DMS153 treated with DMSO at 0.1 percent for 48 hours (cell line): ENCODE measurements around the gene WDR5.

Source experiments
- DNase-seq: peaks from one replicate; lab custom pipeline; 2025; ENCODE audit not compliant: unreplicated experiment; lab: John Stamatoyannopoulos, UW

Gene WDR5

DNA sequence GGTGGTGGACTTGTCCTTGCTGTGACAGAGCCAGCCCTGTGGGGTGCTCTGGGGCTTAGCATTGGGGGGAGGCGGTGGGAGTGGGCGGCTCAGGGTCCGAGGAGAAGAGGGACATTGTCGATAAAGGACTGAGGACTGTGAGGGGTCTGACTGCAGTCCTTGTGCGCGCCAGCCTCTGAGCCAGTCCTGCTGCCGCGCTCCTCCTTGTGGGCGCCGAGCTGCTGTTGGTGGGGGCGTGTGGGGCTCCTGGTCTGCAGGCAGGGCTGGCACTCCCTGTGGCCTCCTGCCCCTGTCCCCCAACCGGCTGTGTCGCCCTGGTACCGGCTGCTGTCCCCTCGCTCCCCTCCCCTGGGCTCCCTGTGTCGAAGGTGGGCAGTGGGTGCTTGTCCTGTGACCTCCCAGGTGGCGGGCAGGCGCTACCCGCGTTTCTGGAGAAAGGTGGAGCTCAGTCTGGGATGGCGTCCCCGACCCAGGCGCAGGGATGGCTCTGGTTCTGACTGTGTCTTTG, 21.6 kb downstream of the WDR5 start:
- no peak for DNase-seq

DNA sequence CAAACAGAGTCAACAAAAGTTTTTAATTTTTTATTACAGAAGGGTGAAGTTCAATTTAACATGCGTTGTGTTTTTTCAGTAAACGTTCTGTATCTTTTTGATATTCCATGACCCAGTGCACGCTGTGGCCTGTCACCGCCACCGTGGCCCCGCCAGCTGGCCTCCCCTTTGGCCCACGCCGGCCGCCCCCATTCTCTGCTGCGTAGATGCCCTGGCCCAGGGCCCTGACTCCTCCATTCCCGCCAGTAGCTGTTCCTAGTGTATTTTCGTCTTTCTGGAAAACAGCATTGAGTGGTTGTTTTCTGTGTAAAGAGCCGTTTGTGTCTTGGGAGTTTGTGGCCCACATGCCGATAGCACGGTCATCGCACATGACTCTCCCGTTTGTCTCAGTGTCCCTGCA, 22.4 kb downstream of the WDR5 start:
- DNase-seq, result no peak

DNA sequence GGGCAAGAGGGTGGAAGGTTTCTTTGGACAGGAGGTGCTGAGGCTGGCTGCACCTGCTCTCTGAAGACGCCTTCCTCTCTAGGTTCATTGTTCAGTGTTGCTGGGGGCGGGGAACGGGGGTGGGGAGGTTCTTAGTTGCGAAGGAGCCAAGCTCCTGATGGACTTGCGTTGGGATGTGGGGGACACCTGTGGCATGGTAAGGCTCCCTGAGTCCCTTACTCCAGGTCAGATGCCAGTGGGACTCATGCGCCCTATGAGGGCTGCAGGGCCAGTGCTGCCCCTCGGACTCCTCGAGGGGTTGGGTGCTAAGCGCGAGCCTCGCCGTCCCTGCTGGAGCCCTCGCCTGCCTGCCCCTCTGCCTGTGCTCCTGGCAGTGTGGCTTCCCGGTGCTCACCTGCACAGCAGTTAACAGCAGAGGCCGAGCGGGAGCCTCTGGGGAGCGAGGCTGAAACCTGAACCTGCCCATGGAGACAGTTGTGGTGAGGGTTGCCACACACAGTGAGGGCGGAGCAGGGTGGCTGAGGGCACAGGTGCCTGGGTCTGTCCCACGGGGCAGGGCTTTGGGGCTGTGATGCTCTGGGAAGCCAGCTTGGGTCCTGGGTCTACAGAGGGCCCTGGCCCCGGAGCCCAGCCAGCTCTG, 23.0 kb downstream of the WDR5 start:
- DNase-seq, result no peak

DNA sequence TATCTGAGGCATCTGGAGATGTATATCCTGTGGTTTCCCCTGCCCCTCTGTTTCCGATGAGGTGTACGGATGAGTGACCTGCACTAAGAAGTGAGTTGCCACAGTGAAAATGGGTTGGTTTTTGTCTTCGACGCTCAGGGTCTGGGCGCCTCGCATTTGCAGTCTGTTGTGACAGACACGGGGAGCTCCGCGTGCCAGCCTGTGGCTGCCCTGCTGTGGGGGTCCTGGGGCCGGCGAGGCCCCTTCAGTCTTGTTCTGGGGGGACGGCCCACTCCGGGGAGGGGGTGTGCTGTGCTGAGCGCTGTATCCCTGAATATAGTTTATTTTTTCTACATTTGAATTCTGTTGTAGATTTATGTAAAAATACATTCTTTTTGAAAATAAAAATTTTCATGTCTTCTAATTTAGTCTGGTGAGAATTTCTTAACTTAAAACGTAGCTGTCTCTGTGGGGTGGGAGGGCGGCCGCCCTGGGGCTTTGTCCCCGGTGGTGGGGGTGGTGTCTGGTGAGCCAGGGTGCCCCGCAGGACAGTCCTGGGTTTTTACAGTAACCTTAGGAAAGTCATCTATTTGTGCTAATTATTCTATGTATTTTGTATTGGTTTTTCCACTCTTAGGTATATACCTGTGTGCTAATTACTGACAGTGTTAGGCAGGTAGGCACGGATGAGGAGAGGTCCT, 23.8 kb downstream of the WDR5 start:
- DNase-seq, result no peak

DNA sequence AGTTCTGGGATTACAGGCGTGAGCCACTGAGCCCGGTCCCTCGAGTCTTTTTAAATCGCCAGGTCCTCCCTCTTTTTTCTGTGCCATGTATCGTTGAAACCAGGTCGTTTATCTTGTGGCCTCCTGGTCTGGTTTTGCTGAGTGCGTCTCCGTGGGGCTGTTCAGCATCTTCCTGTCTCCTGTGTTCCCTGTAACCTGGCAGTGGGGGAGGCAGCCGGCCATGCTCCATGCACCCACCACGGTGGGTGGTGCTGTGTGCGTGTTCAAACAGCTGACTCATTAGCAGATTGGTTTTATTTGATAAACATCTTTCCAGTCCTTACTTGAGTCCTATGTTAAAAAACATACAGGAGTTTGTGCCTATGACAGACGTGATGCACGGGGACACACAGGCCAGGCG, 25.8 kb downstream of the WDR5 start:
- no peak for DNase-seq

DNA sequence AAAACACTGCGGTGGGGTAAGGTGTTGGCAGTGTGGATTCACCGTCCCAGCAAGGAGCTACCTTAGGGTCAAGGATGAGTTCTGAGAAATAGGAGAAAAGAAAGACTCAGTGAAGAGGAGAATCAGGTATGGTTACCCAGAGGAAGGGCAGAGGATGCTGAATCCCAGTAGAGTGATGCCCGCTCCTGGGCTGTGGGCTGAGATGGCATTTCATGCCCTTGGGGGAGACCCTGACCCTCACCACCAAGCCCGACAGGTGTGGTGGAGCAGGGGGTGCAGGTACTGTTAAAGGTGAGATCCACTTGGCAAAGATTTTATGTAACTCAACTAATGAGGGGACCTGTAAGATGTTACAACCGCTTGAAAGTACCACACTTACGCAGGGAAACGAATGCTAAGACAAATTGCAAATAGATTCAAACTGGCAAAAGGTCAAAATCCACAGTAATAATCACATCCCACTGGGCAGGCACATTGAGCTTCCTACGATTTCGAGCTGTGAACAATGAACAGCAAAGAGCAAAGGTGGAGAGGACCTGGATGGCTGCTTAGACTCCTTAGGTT, 26.4 kb downstream of the WDR5 start:
- DNase-seq, result no peak

DNA sequence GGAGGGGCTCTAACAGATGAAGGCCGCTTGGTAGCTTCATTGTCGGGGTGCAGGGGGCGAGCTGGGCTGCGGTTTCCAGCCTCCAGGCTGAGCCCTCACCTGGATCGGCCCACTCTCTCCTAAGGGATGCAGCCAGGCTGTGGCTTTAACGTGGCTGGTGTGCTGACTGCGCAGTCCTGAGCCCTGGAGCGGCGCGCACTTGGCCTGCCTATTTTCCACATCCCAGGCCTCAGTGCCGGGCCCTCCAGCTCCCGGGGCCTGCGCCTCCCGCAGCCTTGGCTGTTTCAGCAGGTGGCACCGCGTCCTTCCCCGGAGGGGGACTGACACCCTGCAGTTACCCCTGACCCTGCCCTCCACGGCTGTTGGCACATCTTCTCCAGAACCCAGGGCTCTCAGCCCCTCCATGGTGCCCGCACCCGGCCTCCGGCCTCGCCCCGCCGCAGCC, 27.1 kb downstream of the WDR5 start:
- no peak for DNase-seq

DNA sequence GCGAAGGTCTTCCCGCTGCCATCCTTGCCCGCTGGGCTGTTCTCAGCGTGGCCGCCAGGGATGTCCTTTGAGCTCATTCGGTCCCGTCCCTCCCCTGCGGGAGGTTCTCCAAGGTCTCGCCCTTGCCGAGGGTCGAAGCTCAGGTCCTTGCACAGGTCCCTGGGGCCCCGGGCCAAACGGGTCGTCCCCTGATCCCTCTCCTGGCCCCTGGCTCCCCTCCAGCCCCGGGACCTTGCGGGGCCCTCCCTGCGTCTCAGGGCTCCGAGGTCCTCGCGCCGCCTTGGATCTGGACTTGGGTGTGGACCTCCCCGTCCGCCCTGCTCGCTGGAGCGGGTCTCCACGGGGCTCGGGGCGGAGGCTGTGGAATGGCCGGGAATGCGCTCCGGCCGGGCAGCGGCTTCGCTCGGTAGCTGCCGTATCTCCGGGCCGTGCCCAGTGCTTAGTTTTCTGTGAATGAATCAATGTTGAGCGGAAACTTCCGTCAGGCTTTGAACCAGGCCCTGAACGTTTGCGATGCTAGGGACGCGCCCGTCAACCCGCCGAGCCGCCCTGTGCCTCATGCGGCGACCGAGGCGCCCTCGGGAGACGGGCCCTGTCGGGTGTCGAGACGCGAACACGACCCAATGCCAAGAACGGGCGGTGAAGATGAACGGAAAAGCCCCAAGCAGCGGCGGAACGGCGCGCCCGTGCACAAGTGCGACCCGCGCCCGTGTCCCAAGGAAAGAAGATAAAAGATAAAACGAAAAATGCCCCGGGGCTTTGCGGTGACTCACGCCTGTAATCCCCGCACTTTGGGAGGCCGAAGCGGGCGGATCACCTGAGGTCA, 27.7 kb downstream of the WDR5 start:
- peak; percentile 6 for DNase-seq

DNA sequence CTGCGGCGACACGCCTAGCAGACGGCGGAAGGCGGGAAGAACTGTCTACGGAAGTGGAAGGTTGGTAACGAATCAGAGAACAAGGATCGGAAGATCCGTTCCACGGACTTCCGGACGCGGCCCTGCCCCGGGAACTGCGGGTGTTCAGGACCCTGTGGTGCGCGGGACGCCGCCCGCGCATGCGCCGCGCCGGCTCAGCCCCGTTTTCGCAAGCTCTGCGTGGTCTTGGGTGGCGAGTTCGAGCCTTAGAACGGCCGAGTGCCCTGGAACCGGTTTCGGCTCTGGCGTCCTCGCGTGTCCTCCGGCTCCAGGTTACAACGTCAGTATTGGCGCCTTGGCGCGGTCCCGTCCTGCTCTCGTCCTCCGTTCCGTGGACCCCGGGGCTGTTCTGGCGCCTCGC, 29.0 kb downstream of the WDR5 start:
- no peak for DNase-seq

DNA sequence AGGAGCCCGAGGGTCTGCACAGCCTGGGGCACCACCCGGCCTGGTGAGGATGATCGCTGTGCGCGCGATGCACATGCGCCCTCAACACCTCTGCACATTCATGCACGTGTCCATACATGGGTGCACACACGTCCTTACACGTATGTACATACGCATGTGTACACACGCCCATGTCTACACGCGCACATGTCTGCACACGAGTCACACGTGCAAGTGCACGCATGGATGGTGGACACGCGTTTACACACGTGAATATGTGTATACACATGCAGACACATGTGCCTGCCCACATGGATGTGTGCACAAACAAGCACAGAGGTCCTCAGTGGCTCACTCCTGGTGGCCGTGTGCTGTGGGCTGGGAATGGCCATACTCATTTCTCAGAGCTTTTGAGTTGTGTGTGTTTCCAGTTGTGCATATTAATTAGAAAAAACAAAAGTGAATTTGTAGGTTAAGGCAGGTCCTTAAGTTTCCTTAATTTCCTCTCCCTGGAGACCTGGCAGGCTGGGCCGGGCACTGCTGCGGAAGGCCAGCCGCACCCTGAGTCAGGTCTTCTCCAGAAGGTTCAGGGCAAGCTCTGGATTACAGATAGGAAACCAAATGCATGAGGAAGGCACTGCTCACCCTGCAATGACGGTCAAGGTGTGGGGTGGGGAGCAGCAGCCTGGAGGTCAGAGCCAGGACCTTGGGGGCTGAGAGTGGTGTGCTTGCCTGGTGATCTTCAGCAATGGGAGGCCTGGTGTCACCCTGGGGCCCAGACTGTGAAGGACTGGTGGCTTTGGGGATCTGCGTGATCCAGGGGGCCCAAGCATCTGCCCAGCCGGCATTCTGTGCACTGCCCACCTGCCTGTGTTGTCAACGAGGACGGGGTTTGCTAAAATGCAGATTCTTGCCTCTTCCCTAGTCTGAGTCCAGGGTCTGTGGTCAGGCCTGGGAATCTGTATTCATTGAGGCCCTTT, 29.8 kb downstream of the WDR5 start:
- DNase-seq, result no peak

DNA sequence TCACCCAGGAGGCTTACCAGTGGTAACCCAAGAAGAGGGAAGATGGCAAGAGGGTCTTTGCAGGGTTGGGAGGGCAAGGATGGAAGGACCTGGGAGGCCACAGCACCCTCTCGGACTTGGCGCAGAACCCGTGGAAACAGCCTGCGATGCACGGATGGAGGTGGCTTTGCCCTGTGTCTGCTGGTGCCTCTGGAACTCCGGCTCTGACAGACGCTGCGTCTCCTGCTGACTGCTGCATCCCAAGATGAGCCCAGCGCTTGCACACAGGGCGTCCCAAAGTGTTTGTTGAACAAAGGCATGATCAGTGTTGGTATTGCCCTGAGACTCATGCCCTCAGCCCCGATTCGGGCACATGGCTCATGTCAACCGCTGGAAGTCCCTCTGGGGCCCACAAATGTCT, 30.5 kb downstream of the WDR5 start:
- no peak for DNase-seq

DNA sequence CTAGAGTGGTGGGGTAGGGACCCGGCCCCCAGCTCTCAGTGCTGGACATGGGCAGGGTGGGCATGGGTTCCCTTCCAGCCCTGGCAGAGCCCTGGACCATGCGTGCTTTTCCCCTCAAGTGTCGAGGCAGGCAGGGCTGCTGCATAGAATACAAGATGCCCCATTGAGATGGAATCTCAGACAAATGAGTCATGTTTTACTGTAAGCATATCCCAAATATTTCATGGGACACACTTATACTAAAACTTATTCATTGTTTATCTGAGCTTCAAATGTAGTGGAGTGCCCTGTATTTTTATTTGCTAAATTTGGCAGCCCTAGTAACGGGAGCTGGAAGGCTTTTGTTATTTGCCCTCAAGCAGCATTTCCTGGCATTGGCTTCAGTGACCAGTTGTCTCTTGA, 31.6 kb downstream of the WDR5 start:
- DNase-seq, result no peak

DNA sequence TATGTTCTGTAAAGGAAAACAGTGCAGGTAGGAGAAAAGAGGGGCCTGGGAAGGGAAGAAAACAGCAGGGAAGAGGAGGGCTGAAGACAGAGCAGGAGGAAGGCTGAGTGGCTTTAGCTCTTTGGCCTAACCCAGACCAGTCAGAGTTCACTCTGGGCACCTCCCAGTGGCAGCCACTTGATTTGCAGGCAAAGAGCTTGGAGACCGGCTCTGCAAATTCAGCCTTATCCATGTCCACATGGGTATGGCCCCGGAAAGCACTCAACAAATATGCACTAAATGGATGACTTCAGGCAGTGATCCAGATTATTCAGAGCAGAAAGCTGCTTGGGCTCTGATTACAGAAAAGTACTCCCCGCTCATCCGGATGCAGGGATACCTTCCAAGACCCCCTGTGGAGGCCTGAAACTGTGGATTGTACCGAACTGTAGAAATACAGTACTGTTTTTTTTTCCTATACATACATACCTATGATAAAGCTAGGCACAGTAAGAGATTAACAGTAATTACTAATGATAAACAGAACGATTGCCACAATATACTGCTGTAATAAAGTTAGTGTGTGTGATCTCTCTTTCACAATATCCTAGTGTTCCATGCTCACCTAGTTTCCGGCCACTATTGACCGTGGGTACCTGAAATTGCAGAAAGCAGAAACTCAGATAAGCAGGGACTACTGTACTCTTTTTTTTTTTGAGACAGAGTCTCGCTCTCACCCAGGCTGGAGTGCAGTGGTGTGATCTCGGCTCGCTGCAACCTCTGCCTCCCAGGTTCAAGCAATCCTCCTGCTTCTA, 33.1 kb downstream of the WDR5 start:
- DNase-seq, result no peak

DNA sequence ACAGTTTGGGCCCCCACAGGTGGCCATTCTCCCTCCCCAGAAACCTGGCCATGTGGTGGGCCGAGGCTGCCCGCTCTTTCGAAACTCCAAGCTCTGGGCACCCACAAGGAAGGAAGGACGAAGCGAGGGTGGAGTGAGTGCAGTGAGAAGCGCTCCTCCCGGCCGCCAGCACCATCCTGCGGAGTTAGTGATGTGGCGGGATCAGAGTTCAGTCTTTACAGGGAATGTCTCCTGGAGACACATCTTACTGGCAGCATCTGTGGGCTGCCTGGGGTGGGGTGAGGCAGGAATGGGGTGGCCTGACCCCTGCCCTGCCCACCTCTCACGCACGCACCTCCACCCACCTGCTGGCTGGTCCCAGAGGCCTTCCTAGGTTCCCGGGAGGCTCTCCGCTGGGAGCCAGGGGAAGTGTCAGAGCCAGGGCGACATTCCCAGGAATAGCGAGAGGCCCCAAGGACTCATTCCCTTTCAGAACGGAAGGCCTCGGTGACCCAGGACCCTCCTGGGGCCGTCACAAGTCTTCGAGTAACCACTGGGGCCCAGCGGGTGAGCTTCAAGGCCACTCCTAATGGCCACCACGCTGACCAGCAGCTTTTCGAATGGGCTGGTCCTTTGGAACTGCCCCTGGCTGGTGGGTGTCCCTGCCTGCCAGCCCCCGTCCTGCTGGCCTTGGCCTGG, 34.0 kb downstream of the WDR5 start:
- DNase-seq, result no peak

DNA sequence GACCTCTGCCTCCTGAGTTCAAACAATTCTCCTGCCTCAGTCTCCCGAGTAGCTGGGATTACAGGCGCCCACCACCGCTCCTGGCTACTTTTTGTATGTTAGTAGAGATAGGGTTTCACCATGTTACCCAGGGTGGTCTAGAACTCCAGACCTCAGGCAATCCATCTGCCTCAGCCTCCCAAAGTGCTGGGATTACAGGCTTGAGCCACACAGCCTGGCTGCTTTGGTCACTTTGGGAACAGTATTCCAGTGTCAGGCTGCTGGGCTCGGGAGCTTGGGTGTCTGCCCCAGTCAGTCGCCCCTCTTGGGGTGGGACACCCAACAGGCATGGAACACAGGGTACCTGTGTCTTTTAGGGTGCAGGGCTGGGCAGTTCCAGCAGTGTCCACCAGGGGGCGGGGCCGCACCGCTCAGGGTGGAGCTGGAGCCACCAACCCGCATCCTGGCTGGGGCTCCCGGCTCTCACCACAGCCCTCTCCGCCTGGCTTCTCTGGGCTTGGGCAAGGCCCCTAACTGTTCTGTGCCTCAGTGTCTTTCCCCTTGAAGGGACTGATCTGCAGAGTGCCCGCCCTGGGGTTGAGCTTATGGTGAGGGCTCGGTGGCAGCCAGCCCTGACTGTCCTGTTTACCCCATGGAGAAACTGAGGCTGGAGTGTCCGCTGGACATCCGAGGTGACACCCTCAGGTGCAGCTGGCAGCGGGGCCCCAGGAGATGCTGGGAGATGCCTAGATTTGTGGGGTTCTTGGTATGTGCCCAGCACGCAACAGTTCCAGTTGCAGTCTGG, 34.8 kb downstream of the WDR5 start:
- no peak for DNase-seq

DNA sequence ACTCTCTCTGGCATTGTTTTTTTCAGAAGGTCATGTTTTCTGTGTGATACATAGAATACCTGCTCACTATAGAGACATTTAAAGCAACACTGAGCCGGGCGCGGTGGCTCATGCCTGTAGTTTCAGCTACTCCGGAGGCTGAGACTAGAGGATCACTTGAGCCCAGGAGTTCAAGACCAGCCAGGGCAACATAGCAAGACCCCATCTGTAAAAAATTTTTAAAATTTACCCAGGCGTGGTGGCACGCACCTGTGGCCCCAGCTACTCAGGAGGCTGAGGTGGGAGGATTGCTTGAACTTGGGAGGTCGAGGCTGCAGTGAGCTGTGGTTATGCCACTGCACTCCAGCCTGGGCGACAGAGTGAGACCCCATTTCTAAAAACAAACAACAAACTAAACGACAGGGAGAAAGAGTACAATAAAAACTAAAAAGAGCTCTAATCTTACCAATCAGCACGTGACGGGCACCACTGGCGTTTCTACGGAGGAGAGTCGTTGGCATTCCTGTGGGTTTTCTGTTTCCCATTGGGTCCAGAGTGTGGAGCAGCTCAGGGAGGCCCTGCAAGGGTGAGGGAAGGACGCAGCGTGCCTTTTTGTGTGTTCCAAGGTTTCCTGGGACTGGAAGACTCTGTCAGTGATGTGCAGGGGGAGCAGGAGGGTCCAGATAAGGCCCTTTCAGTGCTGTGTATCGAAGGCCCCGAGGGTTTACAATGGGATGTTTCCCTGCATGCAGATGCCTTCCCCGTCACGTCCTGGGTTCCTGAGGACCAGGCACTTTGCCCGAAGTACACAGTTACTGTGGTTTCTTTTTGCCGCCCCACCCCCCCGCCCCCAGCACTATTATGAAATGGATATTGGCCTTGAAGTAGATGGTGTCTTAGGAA, 35.7 kb downstream of the WDR5 start:
- DNase-seq, result no peak
